A549 (cell line): ENCODE data around the gene NTNG1. TPM values are rescaled to one million over a fixed set of nuclear protein-coding genes. Genes with fewer than 3 reads are reported as not detected.

Experiments used
- ATAC-seq, 2 experiments: fragments of 200-7000 bp in 1 of 2; fragments of >200 bp in 1 of 2; cut with Nextera tagmentation in 1 of 2; cut with Tn5 transposase in 1 of 2; 3 replicates each; pipeline versions ENCODE4 v1.8.0 to v1.9.1; 2018 to 2020; ENCODE audit warnings: mild to moderate bottlenecking in 1 of 2, moderate library complexity in 1 of 2
- CTCF ChIA-PET: fragments of 300-600 bp; sonication (Branson Sonifier 250); formaldehyde crosslinking; extraction: SDS; loops from one replicate; lab custom pipeline; 2021; ENCODE audit warnings: antibody characterized with exemption, inconsistent platforms; lab: Yijun Ruan, JAX
- POLR2A ChIA-PET: fragments of 350-600 bp; formaldehyde crosslinking; extraction: SDS; loops from one replicate; lab custom pipeline; 2021; ENCODE audit warnings: antibody characterized with exemption, inconsistent platforms; lab: Yijun Ruan, JAX
- DNase-seq, 2 experiments: peaks; one replicate each; pipeline versions ENCODE4 v3.0.0 to v3.0.0-alpha.2; 2011 to 2016; ENCODE audit warnings: low read depth in 1 of 2, low spot score in 1 of 2
- FAIRE-seq: peaks from 2 replicates; lab custom pipeline; 2011; peaks lifted over from hg19 to GRCh38; lab: Jason Lieb, UNC
- H3K27ac ChIP-seq, 2 experiments: fragments of >200 bp; sonication (Bioruptor Twin); formaldehyde crosslinking; 3 replicates each; pipeline ENCODE4 v1.5.1; 2016 to 2017
- H3K4me1 ChIP-seq: fragments of >200 bp; sonication (Bioruptor Twin); formaldehyde crosslinking; 3 replicates; pipeline ENCODE4 v1.6.1; 2016
- H3K4me2 ChIP-seq: fragments of >200 bp; sonication (Bioruptor Twin); formaldehyde crosslinking; 3 replicates; pipeline ENCODE4 v1.6.1; 2016
- H3K4me3 ChIP-seq: fragments of >200 bp; sonication (Bioruptor Twin); formaldehyde crosslinking; 3 replicates; pipeline ENCODE4 v1.5.1; 2016
- H3K9me3 ChIP-seq: fragments of >200 bp; sonication (Bioruptor Twin); formaldehyde crosslinking; 3 replicates; pipeline ENCODE4 v1.6.1; 2016
- ATOH8 ChIP-seq: fragments of 250-450 bp; sonication (Bioruptor Pico); IDR thresholded peaks from 2 replicates; pipeline ENCODE4 v1.5.0; 2020; ENCODE audit warnings: low read depth, mild to moderate bottlenecking, moderate library complexity
- BHLHE40 ChIP-seq: IDR thresholded peaks from 2 replicates; pipeline ENCODE4 v1.6.1; 2012; ENCODE audit warnings: low read depth, low read length, inconsistent platforms
- CHD4 ChIP-seq: fragments of 200-600 bp; sonication (generic); IDR thresholded peaks from 2 replicates; pipeline ENCODE4 v1.6.1; 2016; ENCODE audit warnings: antibody characterized with exemption, mild to moderate bottlenecking, borderline replicate concordance
- CTCF ChIP-seq: fragments of >200 bp; sonication (Bioruptor Twin); formaldehyde crosslinking; IDR thresholded peaks from 3 replicates; pipeline ENCODE4 v1.5.1; 2016
- ELK1 ChIP-seq: fragments of 150-350 bp; IDR thresholded peaks from 2 replicates; pipeline ENCODE4 v1.6.1; 2014; ENCODE audit warnings: low read depth, mild to moderate bottlenecking, low read length
- FOSB ChIP-seq: fragments of 250-450 bp; sonication (Bioruptor Pico); IDR thresholded peaks from 2 replicates; pipeline ENCODE4 v1.5.0; 2020; ENCODE audit warnings: mild to moderate bottlenecking, moderate library complexity
- FOSL2 ChIP-seq, 2 experiments: fragments of 450-650 bp in 1 of 2; fragments of >200 bp in 1 of 2; sonication (Bioruptor Twin) in 1 of 2; formaldehyde crosslinking; IDR thresholded peaks; 2 replicates each; pipeline versions ENCODE4 v1.5.0 to v1.6.1; 2016 to 2020; ENCODE audit warnings: mild to moderate bottlenecking in 1 of 2, moderate library complexity in 1 of 2
- JUN ChIP-seq, 2 experiments: fragments of >200 bp; sonication (Bioruptor Twin); formaldehyde crosslinking; IDR thresholded peaks; 2 replicates in 1 of 2; 3 replicates in 1 of 2; pipeline ENCODE4 v1.6.1; 2016 to 2017
- NFE2L2 ChIP-seq: fragments of 150-350 bp; conservative IDR thresholded peaks from 2 replicates; pipeline ENCODE4 v1.6.1; 2014; ENCODE audit warnings: low read length
- POLR2A ChIP-seq: IDR thresholded peaks from 2 replicates; pipeline ENCODE4 v1.6.1; 2012; ENCODE audit warnings: mild to moderate bottlenecking, low read length
- RAD21 ChIP-seq, 2 experiments: fragments of >200 bp in 1 of 2; sonication (Bioruptor Twin) in 1 of 2; formaldehyde crosslinking in 1 of 2; IDR thresholded peaks in 1 of 2; conservative IDR thresholded peaks in 1 of 2; 2 replicates in 1 of 2; 3 replicates in 1 of 2; pipeline ENCODE4 v1.6.1; 2012 to 2018; ENCODE audit warnings: inconsistent platforms in 1 of 2
- SMC3 ChIP-seq: fragments of >200 bp; sonication (Bioruptor Twin); formaldehyde crosslinking; IDR thresholded peaks from 3 replicates; pipeline ENCODE4 v1.6.1; 2018; ENCODE audit warnings: inconsistent platforms
- SREBF2 ChIP-seq: fragments of 450-650 bp; IDR thresholded peaks from 2 replicates; pipeline ENCODE4 v1.6.1; 2014; ENCODE audit warnings: mild to moderate bottlenecking, moderate library complexity
- ZC3H11A ChIP-seq: fragments of 450-650 bp; IDR thresholded peaks from 2 replicates; pipeline ENCODE4 v1.6.1; 2014; ENCODE audit warnings: antibody characterized with exemption, mild to moderate bottlenecking
- WGBS: methylation state at CpG from one replicate; pipeline ENCODE4 v1.1.6; 2017; ENCODE audit errors: missing lambda C conversion rate; 5-methylcytosine and 5-hydroxymethylcytosine counted together
- polyA plus RNA-seq, 4 experiments: library from polyadenylated mRNA; depleted of rRNA in 3 of 4; stranded (reverse); fragments of >200 nt; fragmentation: RNase III in 1 of 4; extraction: RNeasy Plus Mini Kit Qiagen cat#74134 plus additional on column Dnase treatment in 1 of 4; gene quantifications; 2 replicates in 3 of 4; 3 replicates in 1 of 4; pipeline ENCODE4 v1.2.3, GENCODE V29; 2011 to 2017

The NTNG1 gene
- polyA plus RNA-seq, 2 of the 4 experiments (the other 2 are of a cell fraction) = not detected

GRCh38 chr1:107525961-107526360 lies 385.1 kb downstream of the NTNG1 start:
- POLR2A ChIA-PET = no interaction called here
- ATAC-seq = no peak
- WGBS = 82% methylated on average over 2 of the region's 2 CpGs
- no peak for FAIRE-seq
- no peak overlapping the region for H3K27ac ChIP-seq
- no peak for DNase-seq
- H3K9me3 ChIP-seq = no peaks in the 10 kb centered on the region
- no peak for TF ChIP-seq ELK1
- TF ChIP-seq NFE2L2 = no peak
- TF ChIP-seq JUN (IDR thresholded peaks at IDR 0.05) = no peak
- no peak for TF ChIP-seq SREBF2
- TF ChIP-seq FOSB (CRISPR knock-in tag) = no peak
- TF ChIP-seq FOSL2 (IDR thresholded peaks at IDR 0.05) = no peak
- TF ChIP-seq FOSL2 (CRISPR knock-in tag; IDR thresholded peaks at IDR 0.05) = no peak
- TF ChIP-seq CHD4 = no peak
- TF ChIP-seq, all 56 proteins: peak for 0
- CTCF ChIA-PET = interaction anchor here (1.3 to 2.4 kb wide), 2 partner anchors 11 to 95 kb away, joined by 3 to 8 read pairs; no protein-coding TSS in a partner anchor
- Histone ChIP-seq H3K4me1 (no peaks in the 10 kb centered on the region), H3K4me3 (no peak overlapping the region), H3K4me2 (no peak overlapping the region)

DNA sequence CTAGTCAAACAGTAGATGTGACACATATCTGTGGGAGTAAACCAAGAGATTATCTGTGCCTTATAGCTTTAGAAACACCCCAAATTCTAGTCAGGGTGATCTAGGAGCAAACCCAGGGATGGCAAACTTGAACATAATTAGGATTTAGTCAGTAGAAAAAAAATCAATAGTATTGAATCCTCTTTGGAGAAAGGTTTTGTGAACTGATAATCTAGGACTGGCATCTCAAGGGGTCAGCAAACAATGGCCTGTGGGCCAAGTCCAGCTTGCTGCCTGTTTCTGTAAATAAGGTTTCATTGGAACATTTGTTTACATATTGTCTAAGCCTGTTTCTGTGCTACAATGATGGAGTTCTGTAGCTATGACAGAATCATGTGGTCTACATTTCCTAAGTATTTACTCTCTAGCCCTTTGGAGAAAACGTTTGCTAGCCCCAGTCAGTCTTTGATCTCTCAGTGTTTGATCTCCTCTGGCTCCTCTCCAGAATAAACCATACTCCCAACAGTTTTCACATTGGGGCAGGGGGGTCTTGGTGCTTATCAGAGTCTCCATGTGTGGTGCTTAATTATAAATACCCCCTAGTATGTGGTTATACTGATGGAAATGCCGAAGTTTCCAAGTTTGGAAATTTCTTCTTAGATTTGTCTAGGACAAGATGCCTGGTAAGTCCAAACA lies 385.8 kb downstream of the NTNG1 start:
- ChIA-PET POLR2A (no interaction called here), CTCF (interaction anchor here (1.1 to 2.4 kb wide), 3 partner anchors 12 to 250 kb away, joined by 3 to 8 read pairs (median 3); no protein-coding TSS in a partner anchor)
- FAIRE-seq = no peak
- no peak overlapping the region for H3K4me2 ChIP-seq
- no peaks in the 10 kb centered on the region for H3K4me1 ChIP-seq
- DNase-seq = no peak
- WGBS = 6% methylated on average over 2 of the region's 2 CpGs
- H3K4me3 ChIP-seq = no peak overlapping the region
- TF ChIP-seq BHLHE40 (no peak), POLR2A (no peak), FOSB (CRISPR knock-in tag) (no peak)
- TF ChIP-seq, all 56 proteins: peak for 0
- no peak for ATAC-seq
- Histone ChIP-seq H3K27ac (no peak overlapping the region), H3K9me3 (no peaks in the 10 kb centered on the region)

- FAIRE-seq = no peak
- no peak overlapping the region for H3K4me3 ChIP-seq
- peak; percentile 87 to 93 for ATAC-seq
- peak; percentile 49 for TF ChIP-seq SMC3
- peak; percentile 57 to 69; a peak in 4 of 5 replicates for TF ChIP-seq RAD21 (conservative IDR thresholded peaks at IDR 0.05 in 1 of 2, IDR thresholded peaks at IDR 0.05 in 1 of 2)
- TF ChIP-seq ZC3H11A = no peak
- peak; percentile 54; the same call in 2 of the 3 replicates for TF ChIP-seq CTCF
- TF ChIP-seq ATOH8 (CRISPR knock-in tag) = no peak
- TF ChIP-seq, all 56 proteins: peak for 3
- POLR2A ChIA-PET = no interaction called here
- H3K9me3 ChIP-seq = no peaks in the 10 kb centered on the region
- no peak overlapping the region for H3K4me2 ChIP-seq
- CTCF ChIA-PET = interaction anchor here (0.5 to 2.7 kb wide), 12 partner anchors 9 to 454 kb away, joined by 3 to 9 read pairs (median 3); no protein-coding TSS in a partner anchor
- DNase-seq = peak; percentile 28 to 46
- H3K27ac ChIP-seq = no peak overlapping the region
- WGBS = 14% methylated on average over 6 of the region's 6 CpGs
- no peaks in the 10 kb centered on the region for H3K4me1 ChIP-seq
Measured at GRCh38 chr1:107529511-107530149, 388.8 kb downstream of the NTNG1 start.
